HG02759 (cell line): ENCODE measurements around the gene ZDHHC11B.

ENCODE experiments used
- ATAC-seq: cut with Tn5 transposase; IDR thresholded peaks from one replicate; pipeline ENCODE4 v1.9.1; 2021; ENCODE audit warnings: mild to moderate bottlenecking, moderate library complexity; ENCODE audit not compliant: unreplicated experiment

Gene ZDHHC11B

GRCh38 chr5:675111-675870 is 109.2 kb downstream of the ZDHHC11B start:
- ATAC-seq: no peak

- no peak for ATAC-seq
These were observed 109.9 kb downstream of the ZDHHC11B start for GRCh38 chr5:674630-675011.

GRCh38 chr5:673831-674629 is 110.5 kb downstream of the ZDHHC11B start:
- no peak for ATAC-seq

- no peak for ATAC-seq
These were observed 111.2 kb downstream of the ZDHHC11B start for GRCh38 chr5:673161-673830.

- no peak for ATAC-seq
These were observed 112.0 kb downstream of the ZDHHC11B start for GRCh38 chr5:672329-673160.

GRCh38 chr5:671459-672328 is 112.8 kb downstream of the ZDHHC11B start:
- ATAC-seq: peak; percentile 55

GRCh38 chr5:670396-671270 is 113.9 kb downstream of the ZDHHC11B start:
- no peak for ATAC-seq

- no peak for ATAC-seq
These were observed 114.6 kb downstream of the ZDHHC11B start for GRCh38 chr5:669842-670395.

GRCh38 chr5:669111-669841 is 115.3 kb downstream of the ZDHHC11B start:
- no peak for ATAC-seq

GRCh38 chr5:668283-668995 is 116.1 kb downstream of the ZDHHC11B start:
- ATAC-seq: no peak

GRCh38 chr5:666816-667498 is 117.6 kb downstream of the ZDHHC11B start:
- no peak for ATAC-seq

- no peak for ATAC-seq
These were observed 118.4 kb downstream of the ZDHHC11B start for GRCh38 chr5:665956-666711.

GRCh38 chr5:665541-665955 is 119.0 kb downstream of the ZDHHC11B start:
- ATAC-seq: no peak

GRCh38 chr5:664994-665360 is 119.6 kb downstream of the ZDHHC11B start:
- ATAC-seq: no peak

- ATAC-seq: no peak
These were observed 120.1 kb downstream of the ZDHHC11B start for GRCh38 chr5:664343-664993.
